HG03432 (cell line): Measurements from ENCODE around the gene CLSTN1.

Experiments
- ATAC-seq: cut with Tn5 transposase; IDR thresholded peaks from one replicate; pipeline ENCODE4 v1.9.1; 2021; ENCODE audit warnings: mild to moderate bottlenecking, moderate library complexity; ENCODE audit not compliant: unreplicated experiment

CLSTN1 gene

DNA sequence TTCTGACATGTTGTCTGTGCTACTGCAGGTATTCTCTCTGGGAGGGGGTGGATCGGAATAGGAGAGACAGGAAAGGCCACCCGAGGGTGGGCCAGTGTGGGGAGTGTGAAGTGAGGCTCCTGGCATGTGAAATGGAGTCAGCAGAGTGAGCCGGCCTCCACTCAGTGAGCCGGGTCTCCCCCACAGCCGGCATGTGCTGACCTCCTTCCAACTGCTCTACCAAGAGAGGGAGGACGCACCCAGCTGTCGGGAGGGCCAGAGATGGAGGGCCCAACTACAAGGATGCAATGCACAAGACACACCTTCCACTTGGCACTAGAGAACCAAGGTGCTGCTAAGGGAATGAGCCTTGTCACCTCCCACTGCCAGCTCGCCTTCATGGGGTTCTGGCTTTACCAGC, 28.2 kb upstream of the CLSTN1 start:
- no peak for ATAC-seq

GRCh38 chr1:9850442-9851162, 26.8 kb upstream of the CLSTN1 start:
- no peak for ATAC-seq

DNA sequence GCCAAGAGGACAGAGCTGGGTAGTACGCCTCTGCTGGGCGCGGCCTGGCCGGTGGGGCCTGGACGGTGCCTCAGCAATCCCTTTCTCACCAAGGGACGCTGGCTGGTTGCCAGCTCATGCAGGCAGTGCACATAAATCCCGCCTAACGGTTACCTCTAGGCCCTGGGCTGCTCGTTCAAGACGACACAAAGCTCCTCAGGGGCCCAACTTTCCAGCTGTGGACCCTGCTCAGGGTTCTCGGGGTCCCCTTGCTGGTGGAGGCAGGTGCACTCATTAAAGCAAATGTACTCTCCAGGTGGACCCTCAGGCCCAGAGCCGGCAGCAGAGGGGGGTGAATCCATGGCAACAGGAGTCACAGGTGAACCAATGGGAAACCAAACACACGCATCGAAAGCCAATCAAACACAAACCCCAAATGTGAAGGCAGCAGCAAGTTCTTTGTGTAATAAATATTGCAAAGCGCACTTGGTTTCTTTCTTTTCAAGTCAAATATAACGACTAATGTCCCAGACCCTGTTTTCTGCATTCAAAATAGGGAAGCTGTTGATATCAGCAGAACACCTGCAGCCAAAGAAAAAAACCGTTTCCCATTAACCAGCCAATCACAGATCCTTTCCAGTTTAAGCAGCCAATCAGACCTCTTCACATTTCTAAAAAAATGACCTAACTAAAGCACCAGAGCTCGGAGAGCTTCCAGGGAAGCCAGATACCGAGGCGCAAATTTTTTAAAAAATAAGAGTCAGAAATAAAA, 26.1 kb upstream of the CLSTN1 start:
- no peak for ATAC-seq

DNA sequence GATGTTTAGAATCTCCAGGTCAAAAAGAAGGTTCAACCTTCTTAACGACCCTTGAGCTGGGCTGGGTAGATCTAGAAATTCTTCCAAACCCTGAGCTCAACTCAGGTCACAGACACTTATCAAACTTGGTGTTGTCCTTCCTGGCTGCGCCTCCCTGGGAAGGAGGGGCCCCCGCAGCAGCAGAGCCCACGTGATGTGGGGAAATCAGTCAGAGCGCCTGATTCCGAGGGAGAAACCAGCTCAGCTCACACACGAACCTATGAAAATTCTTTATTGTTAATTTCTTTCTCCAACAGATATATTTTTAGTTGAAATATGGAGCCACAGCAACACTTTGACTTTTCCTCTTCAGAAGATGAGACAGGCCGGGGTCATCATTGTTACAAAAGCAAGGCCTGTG, 24.3 kb upstream of the CLSTN1 start:
- no peak for ATAC-seq

- no peak for ATAC-seq
Observed at GRCh38 chr1:9847269-9847668, 23.5 kb upstream of the CLSTN1 start.

GRCh38 chr1:9846611-9847171, 22.9 kb upstream of the CLSTN1 start:
- no peak for ATAC-seq

DNA sequence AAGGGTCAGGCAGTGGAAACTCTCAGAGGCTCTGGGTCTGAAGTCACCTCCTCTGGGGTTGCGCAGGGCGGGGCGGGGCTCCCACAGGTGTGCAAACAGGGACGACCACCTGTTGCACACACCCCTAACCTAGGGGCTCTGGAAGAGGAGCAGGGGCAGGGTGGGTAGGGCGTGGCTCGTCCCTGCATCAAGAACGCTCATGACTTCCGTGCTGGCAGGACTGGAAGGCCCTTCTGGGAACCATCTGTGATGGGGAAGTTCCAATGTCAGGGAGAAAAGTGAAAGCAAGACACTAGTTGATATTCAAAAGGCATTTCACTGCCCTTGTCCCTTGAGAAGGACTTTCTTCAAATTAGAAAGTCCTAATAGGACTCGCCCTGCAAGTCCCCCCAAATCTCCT, 22.1 kb upstream of the CLSTN1 start:
- ATAC-seq, result no peak

DNA sequence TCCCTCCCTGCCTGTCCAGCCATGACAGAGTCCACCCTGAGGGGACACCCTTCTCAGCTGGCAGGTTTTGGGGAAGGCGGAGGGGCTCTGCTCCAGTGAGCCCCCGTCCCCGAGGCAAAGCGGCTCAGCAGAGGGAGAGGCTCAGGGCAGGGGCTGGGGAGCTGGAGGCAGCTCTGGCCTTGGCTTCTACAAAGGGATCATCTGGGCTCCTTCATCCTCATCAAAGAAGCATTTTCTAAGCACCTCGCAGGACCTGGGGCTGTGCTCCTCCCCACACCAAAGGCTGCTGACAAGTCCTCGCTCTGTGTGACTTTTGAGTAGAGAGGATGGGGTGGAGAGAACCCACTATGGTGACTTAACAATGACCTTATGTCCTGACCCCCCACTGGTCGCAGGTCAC, 21.0 kb upstream of the CLSTN1 start:
- no peak for ATAC-seq

DNA sequence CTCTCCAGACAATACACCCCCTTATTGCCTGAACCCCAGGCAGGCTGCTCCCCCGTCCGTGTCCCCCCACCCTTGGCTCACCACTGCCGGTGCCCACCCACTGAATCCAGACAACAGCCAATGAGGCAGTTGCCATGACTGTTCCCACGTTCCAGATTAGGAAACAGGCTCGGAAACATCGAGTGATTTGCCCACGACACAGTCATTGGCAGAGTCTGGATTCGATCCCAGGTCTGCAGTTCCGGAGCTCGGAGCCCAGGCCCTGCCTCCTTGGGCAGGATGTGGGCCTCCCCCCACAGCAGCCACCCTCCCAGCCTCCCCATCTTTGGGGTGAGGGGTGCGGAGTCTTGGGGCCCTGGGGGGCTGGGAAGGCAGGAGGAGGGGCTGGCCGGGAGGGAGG, 20.3 kb upstream of the CLSTN1 start:
- no peak for ATAC-seq

DNA sequence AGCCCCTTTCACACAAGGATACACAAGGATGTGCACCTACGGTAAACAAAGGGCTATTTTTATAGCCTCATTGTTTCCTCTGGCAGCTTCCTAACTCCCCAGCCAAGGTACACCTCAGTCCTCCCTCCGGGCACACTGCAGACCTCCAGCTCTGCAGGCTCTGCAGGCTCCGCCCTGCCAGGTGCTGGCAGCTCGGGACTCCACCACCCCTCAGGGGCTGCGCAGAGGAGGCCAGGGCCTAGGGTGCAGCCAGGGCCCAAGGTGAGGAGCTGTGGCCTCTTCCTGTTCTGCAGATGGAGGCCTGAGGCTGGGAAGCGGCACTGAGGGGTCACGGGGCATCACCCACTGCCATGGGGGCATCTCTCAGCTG, 19.8 kb upstream of the CLSTN1 start:
- ATAC-seq, result no peak

- ATAC-seq, result no peak
Observed at GRCh38 chr1:9842781-9843575, 19.2 kb upstream of the CLSTN1 start.

GRCh38 chr1:9842073-9842711, 18.4 kb upstream of the CLSTN1 start:
- ATAC-seq, result no peak

DNA sequence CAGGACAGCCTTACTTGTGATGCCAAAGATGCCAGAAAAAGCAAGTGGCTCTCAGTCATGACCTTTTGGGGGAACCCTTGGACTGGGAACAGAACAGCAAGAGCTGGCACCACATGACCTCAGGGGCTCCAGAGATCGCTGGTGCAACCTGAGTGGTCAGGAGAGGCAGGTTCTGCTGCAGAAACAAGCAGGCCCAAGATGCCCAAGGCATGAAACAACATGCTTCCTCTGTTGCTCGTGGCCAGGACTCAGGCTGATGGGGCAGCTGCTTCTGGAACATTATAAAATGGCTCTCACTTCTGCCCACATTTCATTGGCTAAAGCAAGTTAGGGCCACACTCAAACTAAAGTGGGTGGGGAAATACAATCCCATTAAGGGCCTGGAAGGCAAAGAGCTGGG, 17.7 kb upstream of the CLSTN1 start:
- no peak for ATAC-seq

DNA sequence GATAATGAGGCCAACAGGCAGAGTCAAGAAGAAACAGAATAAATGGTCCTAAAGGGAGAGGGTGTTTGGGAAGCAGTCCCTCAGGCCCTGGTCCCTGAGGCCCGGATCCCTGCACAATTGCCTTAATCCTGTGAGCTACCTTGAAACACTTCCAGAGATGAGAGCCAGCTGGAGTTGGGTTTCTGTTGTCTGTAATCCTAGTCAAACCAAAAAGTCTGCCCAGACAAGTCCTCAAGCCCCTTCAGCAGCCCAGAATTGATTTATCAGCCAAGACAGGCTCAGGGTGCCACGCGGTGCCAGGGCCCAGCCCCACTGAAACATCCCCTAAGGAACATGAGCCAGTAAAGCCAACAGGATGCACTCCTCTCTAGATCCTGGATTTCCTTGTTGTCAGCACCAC, 16.4 kb upstream of the CLSTN1 start:
- no peak for ATAC-seq

DNA sequence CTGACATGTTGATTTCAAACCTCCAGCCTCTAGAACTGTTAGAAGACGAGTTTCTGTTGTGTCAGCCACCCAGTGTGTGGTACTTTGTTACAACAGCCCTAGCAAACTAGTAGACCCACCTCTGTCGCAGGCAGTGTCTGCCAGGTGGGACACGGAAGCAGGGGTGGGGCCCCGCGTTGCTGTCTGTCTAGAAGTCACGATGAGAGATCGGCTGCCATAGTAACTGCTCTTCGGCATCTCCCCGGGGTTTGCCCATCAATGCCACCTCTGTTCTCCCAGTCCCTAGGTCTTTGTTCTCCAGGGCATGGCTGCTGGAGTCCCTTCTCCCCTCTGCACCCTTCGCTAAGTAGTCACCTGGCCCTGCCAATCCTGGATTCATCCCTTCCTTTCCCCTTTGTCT, 15.2 kb upstream of the CLSTN1 start:
- no peak for ATAC-seq

GRCh38 chr1:9836632-9836960, 12.8 kb upstream of the CLSTN1 start:
- no peak for ATAC-seq

GRCh38 chr1:9835758-9836631, 12.2 kb upstream of the CLSTN1 start:
- ATAC-seq, result no peak

- no peak for ATAC-seq
Observed at GRCh38 chr1:9835404-9835757, 11.6 kb upstream of the CLSTN1 start.

DNA sequence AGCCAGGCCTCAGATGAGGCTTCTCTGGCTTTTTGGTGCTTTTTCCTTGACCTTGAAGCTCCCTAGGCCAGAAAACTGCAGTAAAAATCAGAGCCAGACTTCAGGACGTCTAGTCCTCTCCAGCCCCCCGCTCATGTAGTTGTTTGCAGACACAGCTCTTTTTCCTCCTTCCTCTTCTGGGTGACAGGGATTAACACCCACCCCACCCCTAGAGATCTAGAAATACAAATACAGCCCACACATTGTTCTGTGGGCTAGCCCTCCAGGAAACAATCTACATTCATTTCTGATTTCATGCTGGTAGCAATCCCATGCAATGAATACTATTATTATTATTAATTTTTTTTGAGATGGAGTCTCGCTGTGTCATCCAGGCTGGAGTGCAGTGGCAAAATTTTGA, 9.9 kb upstream of the CLSTN1 start:
- ATAC-seq, result no peak

DNA sequence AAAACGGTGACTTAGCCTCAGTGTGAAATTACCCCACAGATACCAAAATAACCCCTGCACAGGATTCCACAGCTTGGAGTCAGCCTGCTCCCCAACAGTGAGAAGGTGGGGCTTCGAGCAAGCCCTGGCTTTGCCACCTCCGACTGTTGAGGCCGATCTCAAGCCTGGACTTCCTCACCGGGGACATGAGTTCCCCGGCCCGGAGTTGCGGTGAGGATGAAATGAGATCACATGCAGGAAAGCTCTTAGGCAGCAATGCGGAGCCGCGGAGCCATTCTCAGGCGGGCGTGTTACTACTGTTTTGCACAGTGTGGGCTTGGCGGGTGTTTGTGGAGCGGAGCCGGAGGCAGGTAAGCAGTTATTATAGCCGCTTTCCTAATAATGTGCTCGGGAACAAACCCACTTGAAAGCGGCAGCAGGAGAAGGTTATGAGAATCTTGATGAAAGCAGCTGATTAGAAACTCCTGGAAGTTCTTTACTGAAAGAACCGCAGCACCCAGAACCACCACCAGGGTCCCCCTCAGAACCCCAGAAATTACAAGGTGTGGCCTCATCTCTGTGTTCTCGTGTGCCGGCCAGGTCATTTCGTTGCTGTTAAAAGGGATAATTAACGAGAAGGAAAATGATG, 3.9 kb upstream of the CLSTN1 start:
- no peak for ATAC-seq
